PFSK-1 (cell line): ENCODE results near the gene LAMC3.

ENCODE experiments used
- POLR2AphosphoS5 ChIP-seq: IDR thresholded peaks from 2 replicates; pipeline ENCODE4 v1.6.1; 2012; ENCODE audit warnings: low read depth, mild to moderate bottlenecking, control low read depth, low read length, moderate library complexity
- SIN3A ChIP-seq: IDR thresholded peaks from 2 replicates; pipeline ENCODE4 v1.6.1; 2012; ENCODE audit warnings: mild to moderate bottlenecking, low read length, moderate library complexity, borderline replicate concordance; ENCODE audit not compliant: insufficient read depth
- TF ChIP-seq, protein P1 (sequence below), 2 experiments: IDR thresholded peaks; 2 replicates each; pipeline versions ENCODE4 v1.6.1 to v1.8.0; 2011 to 2012; ENCODE audit warnings: low read depth in 2 of 2, low read length in 2 of 2, control low read depth in 1 of 2, inconsistent platforms in 1 of 2, mild to moderate bottlenecking in 1 of 2, moderate library complexity in 1 of 2; ENCODE audit not compliant: insufficient read depth in 1 of 2

DNA sequence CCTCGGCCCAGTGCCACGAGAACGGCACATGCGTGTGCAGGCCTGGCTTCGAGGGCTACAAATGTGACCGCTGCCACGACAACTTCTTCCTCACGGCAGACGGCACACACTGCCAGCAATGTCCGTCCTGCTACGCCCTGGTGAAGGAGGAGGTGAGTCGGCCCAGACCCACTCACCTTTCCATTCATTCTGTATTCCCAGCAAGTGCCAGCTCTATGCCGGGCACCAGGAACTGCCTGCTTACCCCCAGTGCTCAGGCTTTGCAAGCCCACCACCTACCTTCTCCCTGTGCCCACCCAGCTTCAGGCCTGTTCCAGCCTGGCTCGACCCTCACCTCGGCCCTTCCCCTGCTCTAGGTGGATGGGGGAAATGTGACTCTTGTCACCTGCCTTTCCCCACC, 60.7 kb downstream of the LAMC3 start:
- TF ChIP-seq SIN3A: no peak
- TF ChIP-seq POLR2AphosphoS5: no peak
- TF ChIP-seq, protein P1, sequence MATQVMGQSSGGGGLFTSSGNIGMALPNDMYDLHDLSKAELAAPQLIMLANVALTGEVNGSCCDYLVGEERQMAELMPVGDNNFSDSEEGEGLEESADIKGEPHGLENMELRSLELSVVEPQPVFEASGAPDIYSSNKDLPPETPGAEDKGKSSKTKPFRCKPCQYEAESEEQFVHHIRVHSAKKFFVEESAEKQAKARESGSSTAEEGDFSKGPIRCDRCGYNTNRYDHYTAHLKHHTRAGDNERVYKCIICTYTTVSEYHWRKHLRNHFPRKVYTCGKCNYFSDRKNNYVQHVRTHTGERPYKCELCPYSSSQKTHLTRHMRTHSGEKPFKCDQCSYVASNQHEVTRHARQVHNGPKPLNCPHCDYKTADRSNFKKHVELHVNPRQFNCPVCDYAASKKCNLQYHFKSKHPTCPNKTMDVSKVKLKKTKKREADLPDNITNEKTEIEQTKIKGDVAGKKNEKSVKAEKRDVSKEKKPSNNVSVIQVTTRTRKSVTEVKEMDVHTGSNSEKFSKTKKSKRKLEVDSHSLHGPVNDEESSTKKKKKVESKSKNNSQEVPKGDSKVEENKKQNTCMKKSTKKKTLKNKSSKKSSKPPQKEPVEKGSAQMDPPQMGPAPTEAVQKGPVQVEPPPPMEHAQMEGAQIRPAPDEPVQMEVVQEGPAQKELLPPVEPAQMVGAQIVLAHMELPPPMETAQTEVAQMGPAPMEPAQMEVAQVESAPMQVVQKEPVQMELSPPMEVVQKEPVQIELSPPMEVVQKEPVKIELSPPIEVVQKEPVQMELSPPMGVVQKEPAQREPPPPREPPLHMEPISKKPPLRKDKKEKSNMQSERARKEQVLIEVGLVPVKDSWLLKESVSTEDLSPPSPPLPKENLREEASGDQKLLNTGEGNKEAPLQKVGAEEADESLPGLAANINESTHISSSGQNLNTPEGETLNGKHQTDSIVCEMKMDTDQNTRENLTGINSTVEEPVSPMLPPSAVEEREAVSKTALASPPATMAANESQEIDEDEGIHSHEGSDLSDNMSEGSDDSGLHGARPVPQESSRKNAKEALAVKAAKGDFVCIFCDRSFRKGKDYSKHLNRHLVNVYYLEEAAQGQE (IDR thresholded peaks at IDR 0.05; ENCODE audit: insufficient read depth in 1 of 2, low read depth in 2 of 2, low read length in 2 of 2): no peak
